Activated CD8-positive, alpha-beta memory T cell treated with anti-CD3 and anti-CD28 coated beads, Interleukin-2, amount 10 ng/mL, durations not matched to agents 7 days and 5 days (primary cell): ENCODE data around the gene PIK3R4. TPM values are rescaled to one million over a fixed set of nuclear protein-coding genes. Genes with fewer than 3 reads are reported as not detected.

ENCODE experiments used
- ATAC-seq: fragments of 150-1000 bp; cut with Tn5 transposase; one replicate; pipeline ENCODE4 v1.10.0; 2021; ENCODE audit warnings: moderate library complexity
- CTCF ChIA-PET: fragments of 350-600 bp; sonication (Branson Sonifier 250); formaldehyde crosslinking; loops from one replicate; lab custom pipeline; 2021; ENCODE audit warnings: antibody characterized with exemption; lab: Charles Lee
- DNase-seq: peaks from one replicate; pipeline ENCODE4 v3.0.0-alpha.2; 2020
- H3K27ac Mint-ChIP-seq: one replicate; pipeline ENCODE4 v1.8.0; 2021; ENCODE audit warnings: mild to moderate bottlenecking, mixed read lengths
- H3K27me3 Mint-ChIP-seq: one replicate; pipeline ENCODE4 v1.8.0; 2021; ENCODE audit warnings: mixed read lengths
- H3K36me3 Mint-ChIP-seq: one replicate; pipeline ENCODE4 v1.8.0; 2021; ENCODE audit warnings: mild to moderate bottlenecking, mixed read lengths
- H3K4me1 Mint-ChIP-seq: one replicate; pipeline ENCODE4 v1.8.0; 2021; ENCODE audit warnings: mixed read lengths
- H3K4me3 Mint-ChIP-seq: one replicate; pipeline ENCODE4 v1.8.0; 2021; ENCODE audit warnings: mild to moderate bottlenecking, moderate library complexity, mixed read lengths
- H3K9me3 Mint-ChIP-seq: one replicate; pipeline ENCODE4 v1.8.0; 2022; ENCODE audit warnings: low read depth, mixed read lengths
- total RNA-seq, 2 experiments: library from RNA; stranded (reverse); gene quantifications; one replicate each; pipeline ENCODE4 v1.2.3, GENCODE V29; 2021

The PIK3R4 gene
- 10 to 100 TPM; 23.3 to 30.6 TPM for total RNA-seq

- Mint-ChIP-seq H3K4me1 (peaks cover 51% of the 10 kb centered on the region), H3K27ac (peak within 1 kb of the TSS; percentile 94), H3K4me3 (peak within 1 kb of the TSS; percentile 79), H3K9me3 (no peaks in the 10 kb centered on the region), H3K27me3 (no peaks in the 10 kb centered on the region), H3K36me3 (peaks cover 27% of the 10 kb centered on the region)
- ATAC-seq (peak; percentile 77), DNase-seq (peak; percentile 98)
- CTCF ChIA-PET = interaction anchor here (0.8 to 3.8 kb wide), 5 partner anchors 13 to 148 kb away, joined by 3 to 22 read pairs (median 5); partner anchors contain the start of gene ATP2C1
These were observed at the start of gene PIK3R4 for GRCh38 chr3:130746246-130747039. Gene PIK3R4 (minus strand): TSS chr3:130746829. CDS start chr3:130745218, 1,611 bp downstream.

GRCh38 chr3:130795396-130795795 is 48.8 kb upstream of the PIK3R4 start:
- Mint-ChIP-seq H3K9me3 (no peaks in the 10 kb centered on the region), H3K27ac (no peak overlapping the region), H3K4me1 (peaks cover 3% of the 10 kb centered on the region), H3K36me3 (no peaks in the 10 kb centered on the region), H3K4me3 (no peak overlapping the region), H3K27me3 (peaks cover 44% of the 10 kb centered on the region)
- no peak for DNase-seq
- no peak for ATAC-seq
- CTCF ChIA-PET = no interaction called here

DNA sequence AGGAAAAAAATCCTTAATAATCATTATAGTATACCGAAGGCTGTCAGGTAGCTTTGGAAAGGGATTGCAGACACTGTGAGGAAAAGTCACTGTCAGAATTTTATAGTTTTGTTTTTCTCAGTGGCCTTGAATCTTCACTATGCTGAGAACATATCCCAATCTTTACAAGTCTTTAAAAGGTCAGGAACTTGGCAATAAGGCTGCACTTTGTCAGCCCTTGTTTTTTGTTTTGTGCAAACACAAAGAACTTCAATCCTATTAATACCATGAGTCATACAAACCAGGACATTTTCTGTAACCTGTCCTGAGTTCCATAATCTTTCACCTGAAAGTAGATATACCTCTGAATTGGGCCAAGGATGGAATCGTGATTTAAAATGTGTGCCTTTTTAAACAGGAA is 45.6 kb upstream of the PIK3R4 start:
- Mint-ChIP-seq H3K4me3 (no peak overlapping the region), H3K9me3 (no peaks in the 10 kb centered on the region), H3K36me3 (no peaks in the 10 kb centered on the region), H3K27me3 (peaks cover 47% of the 10 kb centered on the region), H3K27ac (no peak overlapping the region), H3K4me1 (no peaks in the 10 kb centered on the region)
- DNase-seq (no peak), ATAC-seq (no peak)
- CTCF ChIA-PET = interaction anchor here (0.6 to 0.9 kb wide), 2 partner anchors 33 to 46 kb away, joined by 3 read pairs; no protein-coding TSS in a partner anchor

GRCh38 chr3:130789782-130790322 is 43.2 kb upstream of the PIK3R4 start:
- Mint-ChIP-seq H3K4me1 (no peaks in the 10 kb centered on the region), H3K9me3 (no peaks in the 10 kb centered on the region), H3K36me3 (no peaks in the 10 kb centered on the region), H3K27ac (no peak overlapping the region), H3K27me3 (peaks cover 44% of the 10 kb centered on the region), H3K4me3 (no peak overlapping the region)
- no peak for DNase-seq
- no peak for ATAC-seq
- CTCF ChIA-PET = no interaction called here

- Mint-ChIP-seq H3K4me1 (no peaks in the 10 kb centered on the region), H3K27ac (no peak overlapping the region), H3K27me3 (peaks cover 32% of the 10 kb centered on the region), H3K36me3 (no peaks in the 10 kb centered on the region), H3K4me3 (no peak overlapping the region), H3K9me3 (no peaks in the 10 kb centered on the region)
- CTCF ChIA-PET = no interaction called here
- DNase-seq = no peak
- ATAC-seq = no peak
These were observed 40.9 kb upstream of the PIK3R4 start for GRCh38 chr3:130787422-130788068.

DNA sequence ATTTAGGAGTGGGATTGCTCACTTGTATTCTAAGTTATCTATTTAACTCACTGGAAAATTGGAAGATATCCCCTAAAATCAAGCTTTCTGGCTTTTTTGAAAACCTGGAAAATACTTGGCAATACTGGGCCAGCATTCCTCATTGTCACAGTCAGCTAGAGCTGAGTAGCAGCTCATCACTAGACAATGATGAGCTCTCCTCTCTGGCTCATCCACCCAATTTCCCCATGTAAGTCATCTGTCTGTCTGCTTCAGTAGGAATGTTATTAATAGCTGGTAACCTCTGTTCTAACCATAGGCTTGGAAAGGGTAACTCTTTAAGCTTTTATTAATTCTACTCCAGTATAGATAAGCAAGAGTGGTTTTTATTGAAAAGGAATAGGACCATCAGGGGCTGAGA is 39.7 kb upstream of the PIK3R4 start:
- no peak overlapping the region for H3K4me3 Mint-ChIP-seq
- H3K36me3 Mint-ChIP-seq = no peaks in the 10 kb centered on the region
- DNase-seq (no peak), ATAC-seq (no peak)
- no peaks in the 10 kb centered on the region for H3K4me1 Mint-ChIP-seq
- H3K27ac Mint-ChIP-seq = no peak overlapping the region
- CTCF ChIA-PET = no interaction called here
- H3K27me3 Mint-ChIP-seq = peaks cover 26% of the 10 kb centered on the region
- H3K9me3 Mint-ChIP-seq = no peaks in the 10 kb centered on the region

DNA sequence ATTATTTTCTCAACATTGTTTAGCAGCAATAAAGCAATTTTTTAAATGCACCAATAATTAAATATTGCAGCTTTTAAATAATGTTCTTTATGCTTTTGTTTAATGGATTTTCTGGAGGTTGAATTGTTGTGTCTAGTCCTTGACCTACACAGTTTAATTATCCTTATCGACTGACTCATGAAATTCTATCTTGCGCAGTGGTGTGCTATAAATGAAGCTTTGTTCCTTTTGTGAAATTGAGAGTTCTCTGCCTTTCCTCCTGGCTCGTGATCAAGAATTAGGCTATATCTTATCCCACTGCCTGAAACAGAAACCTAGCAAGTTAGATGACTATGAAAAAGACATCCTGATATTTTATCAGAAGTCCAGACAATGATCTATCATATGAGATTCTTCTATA is 37.0 kb upstream of the PIK3R4 start:
- DNase-seq (no peak), ATAC-seq (no peak)
- H3K9me3 Mint-ChIP-seq = no peaks in the 10 kb centered on the region
- H3K4me1 Mint-ChIP-seq = peaks cover 5% of the 10 kb centered on the region
- H3K4me3 Mint-ChIP-seq = no peak overlapping the region
- CTCF ChIA-PET = no interaction called here
- no peaks in the 10 kb centered on the region for H3K36me3 Mint-ChIP-seq
- peaks cover 24% of the 10 kb centered on the region for H3K27me3 Mint-ChIP-seq
- H3K27ac Mint-ChIP-seq = no peak overlapping the region

GRCh38 chr3:130779486-130779885 is 32.9 kb upstream of the PIK3R4 start:
- Mint-ChIP-seq H3K4me1 (peaks cover 5% of the 10 kb centered on the region), H3K27me3 (peaks cover 30% of the 10 kb centered on the region), H3K36me3 (no peaks in the 10 kb centered on the region), H3K9me3 (no peaks in the 10 kb centered on the region), H3K4me3 (no peak overlapping the region), H3K27ac (no peak overlapping the region)
- CTCF ChIA-PET = no interaction called here
- no peak for ATAC-seq
- DNase-seq = no peak

GRCh38 chr3:130779031-130779430 is 32.4 kb upstream of the PIK3R4 start:
- Mint-ChIP-seq H3K4me3 (no peak overlapping the region), H3K27me3 (peaks cover 30% of the 10 kb centered on the region), H3K4me1 (peaks cover 5% of the 10 kb centered on the region), H3K9me3 (no peaks in the 10 kb centered on the region), H3K27ac (no peak overlapping the region), H3K36me3 (no peaks in the 10 kb centered on the region)
- CTCF ChIA-PET = no interaction called here
- DNase-seq (no peak), ATAC-seq (no peak)

GRCh38 chr3:130773366-130773765 is 26.7 kb upstream of the PIK3R4 start:
- peaks cover 35% of the 10 kb centered on the region for H3K27me3 Mint-ChIP-seq
- H3K4me3 Mint-ChIP-seq = no peak overlapping the region
- CTCF ChIA-PET = interaction anchor here (1.6 kb wide), 1 partner anchor 13 kb away, joined by 5 read pairs; no protein-coding TSS in a partner anchor
- H3K4me1 Mint-ChIP-seq = no peaks in the 10 kb centered on the region
- ATAC-seq (no peak), DNase-seq (no peak)
- H3K27ac Mint-ChIP-seq = no peak overlapping the region
- H3K36me3 Mint-ChIP-seq = no peaks in the 10 kb centered on the region
- H3K9me3 Mint-ChIP-seq = no peaks in the 10 kb centered on the region

DNA sequence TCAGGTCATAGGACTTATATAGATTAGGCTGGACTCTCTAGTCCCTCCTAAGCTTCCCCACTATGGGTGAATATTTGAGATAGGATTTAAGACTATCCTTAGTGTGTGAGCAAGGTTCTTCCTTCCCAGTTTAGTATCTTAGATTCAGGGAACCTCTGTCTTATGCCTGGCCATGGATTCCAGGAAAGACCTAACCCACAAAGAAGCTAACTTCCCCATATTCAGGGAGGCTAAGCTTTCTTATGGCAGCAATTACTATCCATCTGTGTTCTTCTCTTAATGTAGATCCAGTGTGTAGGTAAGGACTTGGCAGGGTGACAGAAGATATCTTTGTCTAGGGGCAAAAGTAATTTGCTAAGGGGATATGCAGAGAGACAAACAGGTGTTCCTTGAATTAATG is 25.5 kb upstream of the PIK3R4 start:
- peaks cover 41% of the 10 kb centered on the region for H3K27me3 Mint-ChIP-seq
- no peak for ATAC-seq
- no peak overlapping the region for H3K4me3 Mint-ChIP-seq
- no peaks in the 10 kb centered on the region for H3K4me1 Mint-ChIP-seq
- no peaks in the 10 kb centered on the region for H3K9me3 Mint-ChIP-seq
- no peak for DNase-seq
- CTCF ChIA-PET = no interaction called here
- no peak overlapping the region for H3K27ac Mint-ChIP-seq
- no peaks in the 10 kb centered on the region for H3K36me3 Mint-ChIP-seq

DNA sequence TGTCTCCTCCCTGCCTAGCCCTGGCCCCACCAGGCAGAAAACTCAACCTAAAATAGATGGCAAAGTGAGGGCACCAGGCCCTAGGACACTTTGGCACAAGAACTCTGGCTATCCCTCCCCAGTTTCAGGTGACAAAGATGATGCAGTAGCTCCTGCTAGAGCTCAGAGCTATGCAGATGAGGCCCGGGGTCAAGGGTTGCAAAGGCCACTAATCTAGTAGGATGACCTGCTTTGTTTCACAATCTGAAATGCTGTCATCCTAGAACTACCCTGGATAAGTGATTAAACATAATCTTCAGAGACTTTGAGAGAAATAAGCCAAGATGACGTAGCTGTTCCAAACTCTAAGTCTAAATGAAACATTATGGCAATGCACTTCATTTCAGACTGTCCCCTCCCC is 24.0 kb upstream of the PIK3R4 start:
- H3K27me3 Mint-ChIP-seq = peaks cover 48% of the 10 kb centered on the region
- no peaks in the 10 kb centered on the region for H3K9me3 Mint-ChIP-seq
- CTCF ChIA-PET = interaction anchor here (2.0 kb wide), 1 partner anchor 12 kb away, joined by 6 read pairs; no protein-coding TSS in a partner anchor

GRCh38 chr3:130761730-130762311 is 15.2 kb upstream of the PIK3R4 start:
- Mint-ChIP-seq H3K27ac (no peak overlapping the region), H3K9me3 (no peaks in the 10 kb centered on the region), H3K36me3 (no peaks in the 10 kb centered on the region), H3K27me3 (peaks cover 20% of the 10 kb centered on the region), H3K4me1 (peaks cover 11% of the 10 kb centered on the region), H3K4me3 (no peak overlapping the region)
- no peak for ATAC-seq
- CTCF ChIA-PET = no interaction called here
- DNase-seq = no peak

More for the DNA sequence above, 24.0 kb upstream of the PIK3R4 start:
- Mint-ChIP-seq H3K4me1 (no peaks in the 10 kb centered on the region), H3K27ac (no peak overlapping the region), H3K36me3 (no peaks in the 10 kb centered on the region), H3K4me3 (no peak overlapping the region)
- ATAC-seq = no peak
- no peak for DNase-seq
